DND-41 (cell line): Measurements from ENCODE around the gene PRSS2.
"Not testable (repeated sequence)": the region's sequence is repeated elsewhere in the genome, so short reads cannot be mapped to it uniquely, and the experiment has no call there.

Source experiments
- ATAC-seq: fragments of 200-7000 bp; cut with Tn5 transposase; 3 replicates; pipeline ENCODE4 v1.9.1; 2021; ENCODE audit warnings: low read depth; ENCODE audit not compliant: insufficient read depth
- DNase-seq: peaks from one replicate; pipeline ENCODE4 v3.0.0-alpha.2; 2020
- H2AFZ ChIP-seq: 2 replicates; pipeline ENCODE4 v1.6.0; 2012; ENCODE audit warnings: low read depth, low read length
- H3K27ac ChIP-seq: 2 replicates; pipeline ENCODE4 v1.5.1; 2012; ENCODE audit warnings: low read length, inconsistent platforms
- H3K27me3 ChIP-seq: fragments of 200-600 bp; sonication (generic); 2 replicates; pipeline ENCODE4 v1.6.0; 2012; ENCODE audit warnings: low read length, mild to moderate bottlenecking, inconsistent platforms; ENCODE audit not compliant: insufficient read depth, poor library complexity
- H3K36me3 ChIP-seq: 2 replicates; pipeline ENCODE4 v1.5.1; 2012; ENCODE audit warnings: low read length, inconsistent platforms; ENCODE audit not compliant: insufficient read depth
- H3K4me1 ChIP-seq: 2 replicates; pipeline ENCODE4 v1.5.1; 2012; ENCODE audit warnings: mild to moderate bottlenecking, low read length; ENCODE audit not compliant: insufficient read depth
- H3K4me2 ChIP-seq: 2 replicates; pipeline ENCODE4 v1.6.0; 2012; ENCODE audit warnings: mild to moderate bottlenecking, moderate library complexity, low read length, inconsistent platforms; ENCODE audit not compliant: insufficient read depth
- H3K4me3 ChIP-seq, 2 experiments: fragments of 200-600 bp in 1 of 2; shearing (Covaris generic) in 1 of 2; 2 replicates each; pipeline ENCODE4 v1.5.1; 2012 to 2016; ENCODE audit warnings: inconsistent platforms in 2 of 2, low read length in 2 of 2, mild to moderate bottlenecking in 2 of 2, low read depth in 1 of 2, moderate library complexity in 1 of 2
- H3K79me2 ChIP-seq: 2 replicates; pipeline ENCODE4 v1.6.0; 2012; ENCODE audit warnings: low read length, inconsistent platforms; ENCODE audit not compliant: insufficient read depth
- H3K9ac ChIP-seq: 2 replicates; pipeline ENCODE4 v1.6.0; 2012; ENCODE audit warnings: low read depth, mild to moderate bottlenecking, inconsistent platforms, low read length, moderate library complexity
- H3K9me3 ChIP-seq: 2 replicates; pipeline ENCODE4 v1.5.1; 2012; ENCODE audit warnings: low read length, moderate library complexity, mild to moderate bottlenecking, inconsistent platforms; ENCODE audit not compliant: insufficient read depth, severe bottlenecking
- H4K20me1 ChIP-seq: 2 replicates; pipeline ENCODE4 v1.6.0; 2012; ENCODE audit warnings: low read length; ENCODE audit not compliant: insufficient read depth
- CTCF ChIP-seq: IDR thresholded peaks from 2 replicates; pipeline ENCODE4 v1.5.1; 2012; ENCODE audit warnings: borderline replicate concordance, low read length, moderate library complexity, mild to moderate bottlenecking; ENCODE audit not compliant: poor library complexity, severe bottlenecking; ENCODE audit errors: extremely low read depth
- EZH2 ChIP-seq: IDR thresholded peaks from 3 replicates; pipeline ENCODE4 v1.6.1; 2012; ENCODE audit warnings: borderline replicate concordance, low read depth, mild to moderate bottlenecking, moderate library complexity, low read length, inconsistent platforms; ENCODE audit not compliant: severe bottlenecking

The PRSS2 gene

GRCh38 chr7:142749218-142749993 is 21.4 kb upstream of the PRSS2 start, which contains the start of gene PRSS1:
Gene PRSS1, plus strand, starts transcription at chr7:142749472. Its CDS starts 13 bp downstream, at chr7:142749485.
- TF ChIP-seq CTCF (no peak), EZH2 (no peak)

GRCh38 chr7:142750321-142750938 is 20.3 kb upstream of the PRSS2 start:
- H3K4me2 ChIP-seq = no peak overlapping the region
- no peak overlapping the region for H2AFZ ChIP-seq
- H3K27me3 ChIP-seq = no peaks in the 10 kb centered on the region

More at GRCh38 chr7:142749218-142749993, 21.4 kb upstream of the PRSS2 start, which contains the start of gene PRSS1:
- H2AFZ ChIP-seq = no peak within 1 kb of the TSS
- no peaks in the 10 kb centered on the region for H3K4me1 ChIP-seq
- no peaks in the 10 kb centered on the region for H4K20me1 ChIP-seq
- ATAC-seq = no peak
- H3K9ac ChIP-seq = no peak within 1 kb of the TSS
- H3K27ac ChIP-seq = no peak within 1 kb of the TSS
- no peaks in the 10 kb centered on the region for H3K9me3 ChIP-seq
- no peak for DNase-seq
- no peaks in the 10 kb centered on the region for H3K36me3 ChIP-seq
- no peaks in the 10 kb centered on the region for H3K79me2 ChIP-seq
- no peaks in the 10 kb centered on the region for H3K27me3 ChIP-seq
- no peak within 1 kb of the TSS for H3K4me3 ChIP-seq
- H3K4me2 ChIP-seq = no peak within 1 kb of the TSS

GRCh38 chr7:142751526-142752175 is 19.1 kb upstream of the PRSS2 start:
- not testable (repeated sequence) for H3K4me1 ChIP-seq, H3K4me3 ChIP-seq, H3K9ac ChIP-seq, DNase-seq, H3K27ac ChIP-seq, H3K79me2 ChIP-seq, H4K20me1 ChIP-seq, ATAC-seq, H3K4me2 ChIP-seq, H3K9me3 ChIP-seq, H3K36me3 ChIP-seq, H2AFZ ChIP-seq, H3K27me3 ChIP-seq

More at GRCh38 chr7:142750321-142750938, 20.3 kb upstream of the PRSS2 start:
- ATAC-seq (no peak), DNase-seq (no peak)
- TF ChIP-seq EZH2 = no peak
- no peaks in the 10 kb centered on the region for H3K79me2 ChIP-seq
- no peaks in the 10 kb centered on the region for H3K4me1 ChIP-seq
- no peaks in the 10 kb centered on the region for H3K9me3 ChIP-seq
- H3K4me3 ChIP-seq = no peak overlapping the region
- H3K36me3 ChIP-seq = no peaks in the 10 kb centered on the region
- no peak overlapping the region for H3K9ac ChIP-seq
- no peak overlapping the region for H3K27ac ChIP-seq
- H4K20me1 ChIP-seq = no peaks in the 10 kb centered on the region

- no peak for DNase-seq
- H3K27ac ChIP-seq = no peak overlapping the region
- no peak overlapping the region for H3K4me2 ChIP-seq
- no peaks in the 10 kb centered on the region for H3K4me1 ChIP-seq
- H2AFZ ChIP-seq = no peak overlapping the region
- H3K27me3 ChIP-seq = no peaks in the 10 kb centered on the region
- H4K20me1 ChIP-seq = no peaks in the 10 kb centered on the region
- H3K9ac ChIP-seq = no peak overlapping the region
- TF ChIP-seq EZH2 = no peak
- TF ChIP-seq CTCF = no peak
- H3K9me3 ChIP-seq = no peaks in the 10 kb centered on the region
- H3K79me2 ChIP-seq = no peaks in the 10 kb centered on the region
- H3K36me3 ChIP-seq = no peaks in the 10 kb centered on the region
- no peak overlapping the region for H3K4me3 ChIP-seq
- no peak for ATAC-seq
Observed at GRCh38 chr7:142752376-142753225, 18.2 kb upstream of the PRSS2 start.
